Trophoblast cell (in vitro differentiated cells and primary cell): Measurements from ENCODE around the gene SAMM50.

Experiments used
- DNase-seq, 2 donors: peaks; one replicate each; pipeline ENCODE4 v3.0.0-alpha.2; 2016
- H2AFZ ChIP-seq: 2 replicates; pipeline ENCODE4 v1.6.1; 2013; ENCODE audit warnings: low read length, moderate library complexity, mild to moderate bottlenecking; ENCODE audit not compliant: insufficient read depth, poor library complexity
- H2AK5ac ChIP-seq: 2 replicates; pipeline ENCODE4 v1.6.1; 2013; ENCODE audit warnings: mild to moderate bottlenecking, low read length
- H2BK120ac ChIP-seq: 2 replicates; pipeline ENCODE4 v1.6.1; 2013; ENCODE audit warnings: low read length, mild to moderate bottlenecking, moderate library complexity; ENCODE audit not compliant: insufficient read depth, poor library complexity
- H2BK12ac ChIP-seq: 2 replicates; pipeline ENCODE4 v1.6.1; 2013; ENCODE audit warnings: mild to moderate bottlenecking, low read length, moderate library complexity
- H2BK5ac ChIP-seq: 2 replicates; pipeline ENCODE4 v1.6.1; 2013; ENCODE audit warnings: low read length, low read depth, moderate library complexity, mild to moderate bottlenecking; ENCODE audit not compliant: poor library complexity
- H3K14ac ChIP-seq: 2 replicates; pipeline ENCODE4 v1.6.1; 2013; ENCODE audit warnings: mild to moderate bottlenecking, low read length
- H3K18ac ChIP-seq: 2 replicates; pipeline ENCODE4 v1.6.1; 2013; ENCODE audit warnings: mild to moderate bottlenecking, low read length
- H3K23ac ChIP-seq: 2 replicates; pipeline ENCODE4 v1.6.1; 2013; ENCODE audit warnings: low read length
- H3K27ac ChIP-seq: 2 replicates; pipeline ENCODE4 v1.5.1; 2013; ENCODE audit warnings: low read depth, mild to moderate bottlenecking, inconsistent platforms, low read length, moderate library complexity
- H3K27me3 ChIP-seq: 2 replicates; pipeline ENCODE4 v1.6.1; 2013; ENCODE audit warnings: inconsistent platforms, mild to moderate bottlenecking, low read length, moderate library complexity; ENCODE audit not compliant: insufficient read depth
- H3K36me3 ChIP-seq, 2 experiments: 1 replicate in 1 of 2; 2 replicates in 1 of 2; pipeline ENCODE4 v1.6.1; 2013; ENCODE audit warnings: low read length in 2 of 2, mild to moderate bottlenecking in 2 of 2, moderate library complexity in 1 of 2; ENCODE audit not compliant: insufficient read depth in 2 of 2, control insufficient read depth in 1 of 2
- H3K4ac ChIP-seq: 2 replicates; pipeline ENCODE4 v1.6.1; 2013; ENCODE audit warnings: low read depth, mild to moderate bottlenecking, low read length, moderate library complexity
- H3K4me1 ChIP-seq, 2 experiments: 1 replicate in 1 of 2; 2 replicates in 1 of 2; pipeline ENCODE4 v1.6.1; 2013; ENCODE audit warnings: low read length in 2 of 2, mild to moderate bottlenecking in 2 of 2, moderate library complexity in 1 of 2; ENCODE audit not compliant: insufficient read depth in 2 of 2, control insufficient read depth in 1 of 2
- H3K4me2 ChIP-seq: 2 replicates; pipeline ENCODE4 v1.6.1; 2013; ENCODE audit warnings: inconsistent platforms, mild to moderate bottlenecking, low read length, moderate library complexity
- H3K4me3 ChIP-seq: 2 replicates; pipeline ENCODE4 v1.5.1; 2013; ENCODE audit warnings: mild to moderate bottlenecking, low read depth, low read length, inconsistent platforms
- H3K79me1 ChIP-seq: one replicate; pipeline ENCODE4 v1.6.1; 2013; ENCODE audit warnings: low read length
- H3K79me2 ChIP-seq: 2 replicates; pipeline ENCODE4 v1.6.1; 2013; ENCODE audit warnings: low read length, mild to moderate bottlenecking; ENCODE audit not compliant: control insufficient read depth, insufficient read depth, poor library complexity
- H3K9ac ChIP-seq: 2 replicates; pipeline ENCODE4 v1.6.1; 2013; ENCODE audit warnings: mild to moderate bottlenecking, low read length
- H3K9me3 ChIP-seq: 2 replicates; pipeline ENCODE4 v1.6.1; 2013; ENCODE audit warnings: low read depth, mild to moderate bottlenecking, control low read depth, inconsistent platforms, low read length; ENCODE audit not compliant: insufficient read depth
- H4K12ac ChIP-seq: 2 replicates; pipeline ENCODE4 v1.6.1; 2013; ENCODE audit warnings: low read depth, mild to moderate bottlenecking, low read length, moderate library complexity
- H4K8ac ChIP-seq: 2 replicates; pipeline ENCODE4 v1.6.1; 2013; ENCODE audit warnings: low read depth, mild to moderate bottlenecking, low read length, moderate library complexity
- H4K91ac ChIP-seq: one replicate; pipeline ENCODE4 v1.6.1; 2013; ENCODE audit warnings: low read depth, mild to moderate bottlenecking, low read length, moderate library complexity
- WGBS: extraction: QIAGEN DNeasy Blood & Tissue Kit; methylation state at CpG from one replicate; pipeline ENCODE4 v1.1.7; 2013; ENCODE audit warnings: missing lambda C conversion rate; ENCODE audit not compliant: insufficient read length, insufficient coverage; ENCODE audit errors: extremely low coverage; 5-methylcytosine and 5-hydroxymethylcytosine counted together

Gene SAMM50

GRCh38 chr22:43911351-43911750 lies 43.9 kb upstream of the SAMM50 start:
- Histone ChIP-seq H3K18ac (no peak overlapping the region), H2BK5ac (no peak overlapping the region), H4K8ac (no peak overlapping the region), H3K14ac (no peak overlapping the region), H3K79me1 (no peaks in the 10 kb centered on the region), H3K9me3 (peaks cover 3% of the 10 kb centered on the region), H3K9ac (no peak overlapping the region), H3K4ac (no peak overlapping the region), H3K4me1 (peaks cover 7 to 10% of the 10 kb centered on the region in 2 experiments), H2BK12ac (no peak overlapping the region), H3K4me3 (no peak overlapping the region), H2AFZ (no peak overlapping the region), H4K12ac (no peak overlapping the region), H2BK120ac (no peak overlapping the region), H3K27me3 (no peaks in the 10 kb centered on the region), H3K27ac (no peak overlapping the region), H3K79me2 (no peaks in the 10 kb centered on the region), H2AK5ac (no peak overlapping the region), H4K91ac (no peak overlapping the region), H3K23ac (no peak overlapping the region), H3K4me2 (no peak overlapping the region), H3K36me3 (no peaks in the 10 kb centered on the region)
- no peak for DNase-seq
- no CpG with 5 or more reads among the region's 4 CpGs for WGBS

GRCh38 chr22:43917521-43917920 lies 37.7 kb upstream of the SAMM50 start:
- no peak overlapping the region for H3K9ac ChIP-seq

GRCh38 chr22:43919106-43919973 lies 35.9 kb upstream of the SAMM50 start:
- Histone ChIP-seq H3K14ac (no peak overlapping the region), H3K4me2 (no peak overlapping the region), H3K36me3 (no peaks in the 10 kb centered on the region), H3K23ac (no peak overlapping the region), H3K4ac (no peak overlapping the region), H2BK120ac (no peak overlapping the region), H3K27ac (no peak overlapping the region), H3K79me1 (peaks cover 9% of the 10 kb centered on the region), H2AFZ (no peak overlapping the region), H2BK5ac (no peak overlapping the region), H3K9ac (peak overlapping the region; percentile 10), H3K4me1 (peaks cover 9 to 17% of the 10 kb centered on the region in 2 experiments), H4K12ac (no peak overlapping the region), H4K91ac (no peak overlapping the region), H3K4me3 (no peak overlapping the region), H4K8ac (no peak overlapping the region), H3K79me2 (peaks cover 6% of the 10 kb centered on the region), H3K18ac (no peak overlapping the region), H2BK12ac (no peak overlapping the region), H3K9me3 (no peaks in the 10 kb centered on the region), H3K27me3 (peaks cover 7% of the 10 kb centered on the region), H2AK5ac (no peak overlapping the region)
- no peak for DNase-seq
- no CpG with 5 or more reads among the region's 16 CpGs for WGBS

More at GRCh38 chr22:43917521-43917920, 37.7 kb upstream of the SAMM50 start:
- H3K27me3 ChIP-seq, result peaks cover 7% of the 10 kb centered on the region
- H3K4me2 ChIP-seq, result no peak overlapping the region
- no peak overlapping the region for H4K8ac ChIP-seq
- no peak overlapping the region for H3K4ac ChIP-seq
- no peak overlapping the region for H2BK12ac ChIP-seq
- no peak overlapping the region for H3K27ac ChIP-seq
- H2BK5ac ChIP-seq, result no peak overlapping the region
- H2AK5ac ChIP-seq, result no peak overlapping the region
- H4K91ac ChIP-seq, result no peak overlapping the region
- no peak overlapping the region for H2BK120ac ChIP-seq
- no peak overlapping the region for H3K14ac ChIP-seq
- no peaks in the 10 kb centered on the region for H3K9me3 ChIP-seq
- H3K4me3 ChIP-seq, result no peak overlapping the region
- H3K23ac ChIP-seq, result no peak overlapping the region
- H3K18ac ChIP-seq, result no peak overlapping the region
- no peaks in the 10 kb centered on the region for H3K79me2 ChIP-seq
- DNase-seq, result no peak
- WGBS, result no CpG with 5 or more reads among the region's 6 CpGs
- no peaks in the 10 kb centered on the region for H3K36me3 ChIP-seq
- H3K4me1 ChIP-seq, result peaks cover 9 to 14% of the 10 kb centered on the region in 2 experiments
- no peak overlapping the region for H2AFZ ChIP-seq
- H4K12ac ChIP-seq, result no peak overlapping the region
- H3K79me1 ChIP-seq, result no peaks in the 10 kb centered on the region

GRCh38 chr22:43921370-43921769 lies 33.9 kb upstream of the SAMM50 start:
- H3K4me3 ChIP-seq, result no peak overlapping the region

More at GRCh38 chr22:43921370-43921769, 33.9 kb upstream of the SAMM50 start:
- peaks cover 14 to 33% of the 10 kb centered on the region in 2 experiments for H3K4me1 ChIP-seq
- H2BK5ac ChIP-seq, result no peak overlapping the region
- no peak overlapping the region for H4K8ac ChIP-seq
- no peak overlapping the region for H3K14ac ChIP-seq
- H3K27me3 ChIP-seq, result peaks cover 7% of the 10 kb centered on the region
- peak; percentile 79 to 81 for DNase-seq
- WGBS, result no CpG with 5 or more reads among the region's 4 CpGs
- no peak overlapping the region for H3K4ac ChIP-seq
- no peak overlapping the region for H3K4me2 ChIP-seq
- H2AK5ac ChIP-seq, result no peak overlapping the region
- H3K23ac ChIP-seq, result no peak overlapping the region
- H2AFZ ChIP-seq, result no peak overlapping the region
- H3K9me3 ChIP-seq, result no peaks in the 10 kb centered on the region
- peaks cover 13% of the 10 kb centered on the region for H3K79me1 ChIP-seq
- no peak overlapping the region for H3K18ac ChIP-seq
- no peak overlapping the region for H3K27ac ChIP-seq
- H2BK120ac ChIP-seq, result no peak overlapping the region
- no peak overlapping the region for H4K91ac ChIP-seq
- no peak overlapping the region for H4K12ac ChIP-seq
- no peak overlapping the region for H3K9ac ChIP-seq
- H2BK12ac ChIP-seq, result no peak overlapping the region
- peaks cover 7% of the 10 kb centered on the region for H3K79me2 ChIP-seq
- no peaks in the 10 kb centered on the region for H3K36me3 ChIP-seq
